Upper lobe of left lung (tissue), 6 donors: Measurements from ENCODE around the gene ZCCHC24. TPM values are rescaled to one million over a fixed set of nuclear protein-coding genes. Genes with fewer than 3 reads are reported as not detected.
A peak's percentile ranks its signal among the peaks of the same experiment; 100 is the strongest.

ENCODE experiments used
- ATAC-seq, 2 donors: fragments of 200-7000 bp; cut with Tn5 transposase; one replicate each; pipeline ENCODE4 v1.9.1; 2022; ENCODE audit warnings: mild to moderate bottlenecking in 2 of 2, moderate library complexity in 2 of 2; ENCODE audit not compliant: low FRiP score in 2 of 2
- DNase-seq, 2 donors: peaks; one replicate each; pipeline ENCODE4 v3.0.0-alpha.2; 2019 to 2020
- H3K27ac ChIP-seq, 4 donors: fragments of 200-600 bp; sonication (generic); one replicate each; pipeline ENCODE4 v1.5.1; 2016 to 2019
- H3K27me3 ChIP-seq, 4 donors: fragments of 200-600 bp; sonication (generic); one replicate each; pipeline ENCODE4 v1.5.1; 2017 to 2019
- H3K36me3 ChIP-seq, 4 donors: fragments of 200-600 bp; sonication (generic); one replicate each; pipeline ENCODE4 v1.5.1; 2016 to 2019
- H3K4me1 ChIP-seq, 4 donors: fragments of 200-600 bp; sonication (generic); one replicate each; pipeline ENCODE4 v1.5.1; 2018 to 2019
- H3K4me3 ChIP-seq, 4 donors: fragments of 200-600 bp; sonication (generic); one replicate each; pipeline ENCODE4 v1.5.1; 2017 to 2019; ENCODE audit warnings: mild to moderate bottlenecking in 2 of 4, moderate library complexity in 1 of 4
- H3K9me3 ChIP-seq, 4 donors: fragments of 200-600 bp; sonication (generic); one replicate each; pipeline ENCODE4 v1.5.1; 2018 to 2019
- EP300 ChIP-seq, 4 donors: sonication (generic); formaldehyde crosslinking; IDR thresholded peaks; one replicate each; pipeline ENCODE4 v1.5.1; 2017; ENCODE audit warnings: antibody characterized with exemption in 4 of 4, control low read depth in 2 of 4
- POLR2A ChIP-seq, 4 donors: fragments of 450-650 bp; IDR thresholded peaks; one replicate each; pipeline ENCODE4 v1.5.1; 2016 to 2017; ENCODE audit warnings: antibody characterized with exemption in 4 of 4, mild to moderate bottlenecking in 2 of 4
- POLR2AphosphoS5 ChIP-seq, 2 donors: sonication (generic); formaldehyde crosslinking; IDR thresholded peaks; one replicate each; pipeline ENCODE4 v1.5.1; 2017; ENCODE audit warnings: antibody characterized with exemption in 2 of 2
- WGBS, 2 donors: methylation state at CpG; one replicate each; pipeline ENCODE4 v1.1.5; 2017 to 2018; 5-methylcytosine and 5-hydroxymethylcytosine counted together
- total RNA-seq, 6 donors: library from RNA; depleted of rRNA in 4 of 6; stranded (reverse); fragments of >200 nt in 4 of 6; gene quantifications; one replicate each; pipeline versions ENCODE4 v1.1.0 to v1.2.1, GENCODE V29; 2016 to 2021
- TF ChIP-seq, protein P1 (sequence below), 6 experiments: fragments of 450-650 bp in 4 of 6; fragments of 200-600 bp in 2 of 6; sonication (generic) in 2 of 6; IDR thresholded peaks; one replicate each; pipeline ENCODE4 v1.5.1; 2016 to 2019; ENCODE audit warnings: antibody characterized with exemption in 6 of 6
- donor health status: DM: no; HTN: no; CAD: no; lungs with moderate emphysema.
- donor health status: DM: no; HTN: yes; CAD: no; lungs with severe emphysema.

Gene ZCCHC24
- total RNA-seq, 6 donors from 2014 or later: 12.6 to 45.7 (median 21.0) TPM

DNA sequence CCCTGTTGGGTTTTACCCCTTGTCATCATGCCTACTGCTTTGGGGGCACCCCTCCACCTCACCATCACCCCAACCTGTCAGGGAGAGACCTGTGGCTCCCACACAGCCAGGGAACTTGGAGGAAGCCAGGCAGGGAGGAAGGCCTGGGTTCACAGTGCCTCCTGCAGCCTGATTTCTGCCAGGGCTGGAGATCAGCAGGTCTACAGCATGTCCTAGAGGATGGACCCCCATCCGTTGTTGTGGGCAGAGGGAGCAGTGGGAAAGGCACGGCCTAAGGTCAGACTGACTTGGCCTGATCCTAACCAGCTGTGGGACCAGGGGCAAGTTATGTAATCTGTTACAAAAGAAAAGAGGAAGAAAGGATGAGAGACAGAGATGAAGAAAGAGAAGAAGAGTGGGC is 28.2 kb downstream of the ZCCHC24 start:
- peak overlapping the region in 2 of 4 donors; percentile 19 to 33 for H3K27ac ChIP-seq
- H3K9me3 ChIP-seq: no peaks in the 10 kb centered on the region
- H3K36me3 ChIP-seq: peaks cover 0 to 13% (median 3%) of the 10 kb centered on the region in 4 donors
- TF ChIP-seq EP300 (IDR thresholded peaks at IDR 0.05): no peak
- no peak for TF ChIP-seq POLR2A (IDR thresholded peaks at IDR 0.05)
- no peak for TF ChIP-seq POLR2AphosphoS5 (IDR thresholded peaks at IDR 0.05)
- TF ChIP-seq, protein P1, sequence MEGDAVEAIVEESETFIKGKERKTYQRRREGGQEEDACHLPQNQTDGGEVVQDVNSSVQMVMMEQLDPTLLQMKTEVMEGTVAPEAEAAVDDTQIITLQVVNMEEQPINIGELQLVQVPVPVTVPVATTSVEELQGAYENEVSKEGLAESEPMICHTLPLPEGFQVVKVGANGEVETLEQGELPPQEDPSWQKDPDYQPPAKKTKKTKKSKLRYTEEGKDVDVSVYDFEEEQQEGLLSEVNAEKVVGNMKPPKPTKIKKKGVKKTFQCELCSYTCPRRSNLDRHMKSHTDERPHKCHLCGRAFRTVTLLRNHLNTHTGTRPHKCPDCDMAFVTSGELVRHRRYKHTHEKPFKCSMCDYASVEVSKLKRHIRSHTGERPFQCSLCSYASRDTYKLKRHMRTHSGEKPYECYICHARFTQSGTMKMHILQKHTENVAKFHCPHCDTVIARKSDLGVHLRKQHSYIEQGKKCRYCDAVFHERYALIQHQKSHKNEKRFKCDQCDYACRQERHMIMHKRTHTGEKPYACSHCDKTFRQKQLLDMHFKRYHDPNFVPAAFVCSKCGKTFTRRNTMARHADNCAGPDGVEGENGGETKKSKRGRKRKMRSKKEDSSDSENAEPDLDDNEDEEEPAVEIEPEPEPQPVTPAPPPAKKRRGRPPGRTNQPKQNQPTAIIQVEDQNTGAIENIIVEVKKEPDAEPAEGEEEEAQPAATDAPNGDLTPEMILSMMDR (IDR thresholded peaks at IDR 0.05): no peak
- DNase-seq: no peak
- no peak overlapping the region for H3K4me3 ChIP-seq
- 64 to 66% methylated on average over 2 of the region's 2 CpGs for WGBS, 2 donors
- ATAC-seq: no peak
- H3K4me1 ChIP-seq: peaks cover 48 to 68% (median 61%) of the 10 kb centered on the region in 4 donors
- no peaks in the 10 kb centered on the region for H3K27me3 ChIP-seq

DNA sequence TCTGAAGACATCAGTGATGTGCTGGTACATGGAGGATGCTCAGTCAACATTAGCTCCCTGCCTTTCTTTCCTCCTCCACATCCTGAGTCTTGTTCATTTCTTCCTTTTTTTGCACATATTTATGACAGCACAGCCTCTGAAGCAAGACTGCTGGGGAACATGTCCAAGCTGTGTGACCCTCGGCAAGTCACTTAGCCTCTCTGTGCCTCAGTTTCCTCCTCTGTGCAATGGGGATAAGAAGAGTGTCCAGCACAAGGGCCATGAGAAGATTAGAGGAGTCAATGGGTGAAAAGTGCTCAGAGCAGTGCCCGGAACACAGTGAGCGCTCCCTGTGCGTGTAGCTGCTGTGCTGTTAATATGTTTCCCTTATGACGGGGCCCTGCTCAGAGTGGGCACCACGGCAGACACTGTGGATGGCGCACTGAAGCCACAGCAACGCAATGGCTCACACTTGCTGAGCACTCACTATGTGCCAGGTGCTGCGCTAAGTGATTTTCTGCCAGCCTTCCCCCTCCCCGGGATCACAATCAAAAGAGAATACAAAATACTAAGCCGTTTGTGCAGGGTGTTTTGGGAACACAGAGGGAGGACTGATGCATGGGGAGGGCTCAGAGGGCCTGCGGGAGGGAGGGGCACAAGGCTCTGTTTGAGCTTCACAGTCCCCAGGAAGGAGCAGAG is 28.7 kb downstream of the ZCCHC24 start:
- Histone ChIP-seq H3K4me3 (no peak overlapping the region), H3K9me3 (no peaks in the 10 kb centered on the region), H3K27me3 (no peaks in the 10 kb centered on the region), H3K4me1 (peaks cover 52 to 74% (median 62%) of the 10 kb centered on the region in 4 donors), H3K36me3 (peaks cover 0 to 13% (median 3%) of the 10 kb centered on the region in 4 donors), H3K27ac (peak overlapping the region in 1 of 4 donors; percentile 33)
- DNase-seq (no peak), ATAC-seq (no peak)
- WGBS, 2 donors: 62 to 88% methylated on average over 6 to 12 of the region's 12 CpGs
- TF ChIP-seq, protein P1 (IDR thresholded peaks at IDR 0.05): no peak
- TF ChIP-seq POLR2A (IDR thresholded peaks at IDR 0.05): no peak
- TF ChIP-seq EP300 (IDR thresholded peaks at IDR 0.05): no peak
- no peak for TF ChIP-seq POLR2AphosphoS5 (IDR thresholded peaks at IDR 0.05)

DNA sequence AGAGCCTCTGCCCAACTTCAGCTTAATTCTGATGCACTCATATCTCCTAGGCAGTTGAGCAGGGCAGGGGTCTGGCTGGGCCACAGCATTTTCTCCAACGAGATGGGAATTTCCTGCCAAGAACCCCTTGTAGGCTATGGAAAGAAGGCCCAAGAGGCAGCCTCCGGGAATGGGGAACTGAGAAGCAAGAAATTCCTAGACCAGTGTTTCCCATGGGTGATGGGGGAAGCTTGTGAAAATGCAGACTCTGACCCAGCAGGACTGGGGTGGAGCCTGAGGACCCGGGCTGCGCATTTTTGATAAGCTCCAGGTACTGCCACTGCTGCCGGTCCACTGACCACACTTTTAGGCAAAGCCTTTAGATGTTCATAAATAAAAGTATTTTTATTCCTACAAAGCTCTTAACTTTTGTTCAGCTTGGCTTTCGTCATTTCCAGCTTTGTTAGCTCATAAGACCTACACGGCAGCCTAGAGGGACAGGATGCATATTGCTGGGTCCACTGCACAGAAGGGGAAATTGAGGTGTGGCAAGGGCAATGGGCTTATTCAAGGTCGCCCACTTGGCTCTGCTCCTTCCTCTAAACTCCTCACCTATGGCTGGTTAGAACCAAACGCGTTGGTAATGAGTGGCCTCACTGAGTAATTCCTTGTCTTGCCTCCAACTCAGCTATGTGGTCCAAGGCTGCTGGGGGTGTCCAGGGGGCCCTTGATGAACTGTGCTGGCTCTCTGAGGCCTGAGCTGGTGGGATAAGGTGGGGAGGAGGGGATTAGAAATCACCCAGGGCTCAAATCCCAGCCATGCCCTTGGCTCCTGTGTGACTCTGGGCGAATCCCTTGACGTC is 29.5 kb downstream of the ZCCHC24 start:
- DNase-seq: no peak
- Histone ChIP-seq H3K4me3 (no peak overlapping the region), H3K36me3 (peaks cover 0 to 13% (median 3%) of the 10 kb centered on the region in 4 donors), H3K27me3 (no peaks in the 10 kb centered on the region), H3K4me1 (peaks cover 50 to 70% (median 60%) of the 10 kb centered on the region in 4 donors), H3K27ac (no peak overlapping the region), H3K9me3 (no peaks in the 10 kb centered on the region)
- WGBS, 2 donors: 82 to 85% methylated on average over 10 to 12 of the region's 12 CpGs
- ATAC-seq: no peak
- no peak for TF ChIP-seq POLR2A (IDR thresholded peaks at IDR 0.05)
- no peak for TF ChIP-seq EP300 (IDR thresholded peaks at IDR 0.05)
- TF ChIP-seq, protein P1 (IDR thresholded peaks at IDR 0.05): no peak
- no peak for TF ChIP-seq POLR2AphosphoS5 (IDR thresholded peaks at IDR 0.05)

DNA sequence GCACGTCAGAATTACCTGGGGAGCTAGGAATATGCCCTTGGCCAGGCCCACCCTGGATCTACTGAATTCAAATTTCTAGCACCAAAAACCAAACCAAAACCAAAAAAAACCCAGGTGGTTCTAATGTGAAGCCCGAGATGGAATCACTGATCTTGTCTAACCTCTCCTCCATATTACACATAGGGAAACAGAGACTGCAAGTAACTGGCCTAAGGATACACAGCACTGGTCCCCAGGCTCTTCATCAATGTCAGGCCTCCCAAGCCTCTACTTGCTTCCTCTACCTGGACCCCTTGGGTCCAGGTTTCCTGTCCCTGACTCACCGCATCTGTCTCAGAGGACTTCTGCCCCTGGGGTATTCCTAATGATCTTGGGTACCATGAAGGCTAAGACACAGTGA is 30.7 kb downstream of the ZCCHC24 start:
- Histone ChIP-seq H3K27ac (no peak overlapping the region), H3K9me3 (no peaks in the 10 kb centered on the region), H3K4me1 (peaks cover 39 to 61% (median 51%) of the 10 kb centered on the region in 4 donors), H3K4me3 (no peak overlapping the region), H3K27me3 (no peaks in the 10 kb centered on the region), H3K36me3 (peaks cover 0 to 13% (median 3%) of the 10 kb centered on the region in 4 donors)
- TF ChIP-seq EP300 (IDR thresholded peaks at IDR 0.05): no peak
- no peak for TF ChIP-seq POLR2A (IDR thresholded peaks at IDR 0.05)
- TF ChIP-seq, protein P1 (IDR thresholded peaks at IDR 0.05): no peak
- WGBS, 2 donors: 83 to 97% methylated on average over 3 of the region's 3 CpGs
- DNase-seq (no peak), ATAC-seq (no peak)
